ENCODE results near the gene TELO2.

TELO2 gene

GRCh38 chr16:1524366-1524765 lies 31.2 kb downstream of the TELO2 start:
- DNase-seq: no peak

- no peak for DNase-seq
Measured at GRCh38 chr16:1525871-1526607, 32.9 kb downstream of the TELO2 start.

- DNase-seq: no peak
Measured at GRCh38 chr16:1526608-1527555, 33.7 kb downstream of the TELO2 start.

GRCh38 chr16:1527836-1528811 lies 35.0 kb downstream of the TELO2 start:
- DNase-seq: peak; percentile 77

GRCh38 chr16:1528921-1529537 lies 35.9 kb downstream of the TELO2 start:
- DNase-seq: no peak

- DNase-seq: no peak
Measured at GRCh38 chr16:1530349-1530882, 37.3 kb downstream of the TELO2 start.

- DNase-seq: no peak
Measured at GRCh38 chr16:1530883-1531637, 37.9 kb downstream of the TELO2 start.

- no peak for DNase-seq
Measured at GRCh38 chr16:1531638-1531910, 38.4 kb downstream of the TELO2 start.

- DNase-seq: no peak
Measured at GRCh38 chr16:1532081-1532760, 39.1 kb downstream of the TELO2 start.

- no peak for DNase-seq
Measured at GRCh38 chr16:1532771-1533170, 39.6 kb downstream of the TELO2 start.

- peak; percentile 41 for DNase-seq
Measured at GRCh38 chr16:1533443-1533951, 40.3 kb downstream of the TELO2 start, which contains the start of gene TMEM204. TSS of gene TMEM204 (plus strand) at chr16:1533666. CDS start at chr16:1534276, 610 bp downstream.

GRCh38 chr16:1534021-1535020 lies 41.2 kb downstream of the TELO2 start:
- DNase-seq: no peak

GRCh38 chr16:1535391-1536291 lies 42.5 kb downstream of the TELO2 start:
- DNase-seq: no peak

GRCh38 chr16:1536601-1537000 lies 43.4 kb downstream of the TELO2 start:
- no peak for DNase-seq

GRCh38 chr16:1537138-1537577 lies 44.0 kb downstream of the TELO2 start:
- DNase-seq: no peak

- DNase-seq: peak; percentile 41
Measured at GRCh38 chr16:1537763-1538289, 44.7 kb downstream of the TELO2 start.

GRCh38 chr16:1538804-1539520 lies 45.8 kb downstream of the TELO2 start:
- peak; percentile 56 for DNase-seq

Data from hematopoietic multipotent progenitor cell treated with erythropoietin and hydrocortisone succinate and interleukin-3 and kit ligand, for 4 days (in vitro differentiated cells).